HG02610 (cell line): Measurements from ENCODE around the gene SLC13A1.
A peak's percentile ranks its signal among the peaks of the same experiment; 100 is the strongest.

ENCODE experiments used
- ATAC-seq: cut with Tn5 transposase; IDR thresholded peaks from one replicate; pipeline ENCODE4 v1.9.1; 2021; ENCODE audit warnings: mild to moderate bottlenecking, moderate library complexity; ENCODE audit not compliant: unreplicated experiment

The SLC13A1 gene

GRCh38 chr7:123198111-123198510, 1.7 kb downstream of the SLC13A1 start:
- no peak for ATAC-seq

DNA sequence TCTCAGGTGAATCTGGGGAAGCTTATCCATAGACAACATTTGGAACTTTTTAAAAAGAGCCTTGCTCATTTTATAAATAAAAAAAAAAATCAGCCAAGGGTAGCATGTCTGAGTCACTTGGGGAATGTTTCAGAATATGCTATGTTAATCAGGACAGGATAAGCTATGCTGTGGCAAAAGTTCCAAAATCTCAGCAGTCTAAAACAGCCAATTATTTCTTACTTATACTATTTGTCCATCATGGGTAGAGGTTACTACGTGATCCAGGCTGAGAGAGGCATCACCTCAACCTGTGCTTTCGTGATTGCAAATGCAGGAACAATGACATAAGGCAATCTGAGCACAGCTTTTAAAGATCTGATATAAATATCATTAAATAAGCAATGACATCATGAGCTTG, 6.5 kb downstream of the SLC13A1 start:
- no peak for ATAC-seq

GRCh38 chr7:123191132-123191531, 8.6 kb downstream of the SLC13A1 start:
- ATAC-seq: no peak

GRCh38 chr7:123190109-123190831, 9.5 kb downstream of the SLC13A1 start:
- ATAC-seq: peak; percentile 96

DNA sequence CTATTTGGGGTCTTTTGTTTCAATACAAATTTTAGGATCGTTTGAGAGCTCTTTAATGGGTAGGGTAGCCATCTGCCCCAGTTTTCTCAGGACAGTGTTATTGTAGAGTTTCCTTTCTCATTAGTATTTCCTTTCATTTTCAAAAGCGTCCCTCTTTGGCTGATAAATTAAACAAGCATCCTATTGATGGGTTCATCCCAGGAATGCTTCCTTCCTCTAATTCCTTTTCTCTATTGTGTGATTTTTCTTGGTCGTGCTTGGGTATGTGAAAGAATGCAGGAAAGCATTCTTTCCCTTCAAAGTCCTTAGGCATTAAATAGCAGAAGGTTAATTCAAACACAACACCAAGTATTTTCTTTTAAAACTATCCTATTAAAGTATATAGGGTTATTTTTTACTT, 14.0 kb downstream of the SLC13A1 start:
- ATAC-seq: no peak

GRCh38 chr7:123184271-123184670, 15.5 kb downstream of the SLC13A1 start:
- no peak for ATAC-seq

DNA sequence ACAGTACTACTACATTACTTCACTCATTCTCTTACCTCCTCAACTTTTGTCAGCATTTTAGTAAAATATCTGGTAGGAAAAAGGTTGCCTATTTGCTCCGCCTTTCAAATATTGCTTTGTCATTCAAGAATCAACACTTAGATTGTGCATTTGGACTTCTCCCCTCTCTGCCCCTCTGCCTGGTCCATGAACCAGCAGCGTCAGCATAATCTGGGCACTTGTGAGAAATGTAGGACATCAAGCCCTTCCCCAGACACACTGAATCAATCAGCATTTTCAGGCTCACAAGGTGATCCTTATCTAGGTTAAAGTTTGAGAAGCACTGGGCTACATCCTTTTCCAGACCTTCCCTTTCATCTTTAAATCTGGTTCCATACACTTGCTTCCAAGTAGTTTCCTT, 16.3 kb downstream of the SLC13A1 start:
- no peak for ATAC-seq

DNA sequence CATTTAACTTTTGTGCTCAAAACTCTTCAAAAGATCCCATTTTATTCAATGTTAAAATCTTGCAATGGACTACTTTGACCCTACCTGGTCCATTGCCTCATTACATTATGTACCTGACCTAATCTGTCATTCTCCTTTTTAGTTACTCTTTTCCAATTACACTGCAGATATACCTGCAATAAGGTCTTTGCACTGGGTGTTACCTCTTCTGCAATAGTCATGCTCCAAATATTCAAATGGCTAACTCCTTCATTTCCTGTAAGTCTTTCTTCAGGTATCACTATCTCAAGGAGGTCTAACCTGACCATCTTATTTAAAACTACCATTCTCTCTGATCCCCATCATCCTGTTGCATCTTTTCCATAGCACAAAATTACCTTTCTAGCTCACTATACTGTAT, 22.3 kb downstream of the SLC13A1 start:
- no peak for ATAC-seq

DNA sequence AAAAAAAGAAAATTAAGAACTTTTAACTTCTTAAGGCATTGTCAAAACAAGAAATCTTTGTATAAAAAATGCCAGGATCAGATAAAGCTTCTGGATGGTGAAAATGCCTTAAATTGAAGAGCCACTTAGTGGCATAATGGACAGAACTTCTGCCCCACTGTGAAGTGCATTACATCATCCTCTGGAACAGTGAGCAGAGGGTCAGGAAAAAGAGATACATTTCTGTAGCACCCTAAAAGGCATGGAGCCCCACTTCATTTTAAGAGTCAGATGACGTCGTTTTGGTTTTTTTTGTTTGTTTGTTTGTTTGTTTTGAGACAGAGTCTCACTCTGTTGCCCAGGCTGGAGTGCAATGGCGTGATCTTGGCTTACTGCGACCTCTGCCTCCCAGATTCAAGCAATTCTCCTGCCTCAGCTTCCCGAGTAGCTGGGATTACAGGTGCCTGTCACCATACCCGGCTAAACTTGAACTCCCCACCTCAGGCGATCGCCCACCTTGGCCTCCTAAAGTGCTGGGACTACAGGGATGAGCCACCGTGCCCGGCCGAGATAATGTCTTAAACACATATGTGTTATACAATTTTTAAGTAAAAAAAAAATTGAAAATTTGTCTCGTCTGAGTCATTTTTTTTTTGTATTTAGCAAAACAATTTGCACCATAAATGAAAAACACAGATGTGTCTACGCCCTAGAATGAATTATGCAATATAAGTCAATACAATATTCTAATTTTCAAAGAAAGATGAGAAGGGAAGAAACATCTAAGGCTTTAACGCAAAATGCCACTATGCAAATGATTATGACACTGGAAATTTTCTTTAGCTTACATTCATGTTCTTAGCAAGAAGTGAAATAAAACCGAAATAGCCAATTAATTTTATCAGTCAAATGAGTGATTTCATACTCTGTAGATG, 29.2 kb downstream of the SLC13A1 start:
- ATAC-seq: no peak

DNA sequence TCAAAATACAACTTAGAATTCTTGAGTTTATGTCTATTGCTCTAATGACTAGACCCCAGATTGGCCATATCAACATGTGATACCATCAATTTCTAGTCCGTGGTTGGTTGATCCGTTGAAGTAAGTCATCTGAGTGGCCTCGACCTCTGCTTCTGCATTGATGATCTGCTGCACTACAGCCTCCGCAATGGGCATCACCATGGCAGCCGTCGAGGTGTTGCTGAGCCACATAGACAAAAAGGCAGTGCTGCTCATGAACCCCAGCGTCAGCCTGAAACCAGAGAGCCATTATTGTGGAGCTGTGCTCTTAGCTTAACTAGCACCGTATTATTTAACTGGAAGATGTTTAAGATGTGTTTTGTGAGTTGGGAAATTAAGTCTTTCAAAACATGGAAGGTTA, 30.7 kb downstream of the SLC13A1 start:
- ATAC-seq: no peak

DNA sequence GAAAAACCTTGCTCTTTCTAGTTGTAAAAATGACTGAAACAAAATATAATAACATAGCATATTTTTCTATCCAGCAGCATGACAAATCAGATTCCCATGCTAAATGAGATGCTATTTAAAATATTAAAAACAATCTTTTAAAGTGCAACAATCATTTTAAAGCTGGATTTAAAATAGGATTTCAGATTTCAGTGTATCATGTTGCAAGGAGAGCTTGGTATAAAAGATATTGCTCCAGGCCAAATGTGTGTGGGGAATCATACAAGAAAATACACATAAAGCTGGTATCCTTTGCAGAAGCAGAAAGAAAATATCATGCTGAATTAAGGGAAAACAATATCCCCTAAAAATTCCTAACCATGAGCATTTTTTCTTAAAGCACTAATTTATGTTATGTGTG, 42.2 kb downstream of the SLC13A1 start:
- ATAC-seq: no peak

DNA sequence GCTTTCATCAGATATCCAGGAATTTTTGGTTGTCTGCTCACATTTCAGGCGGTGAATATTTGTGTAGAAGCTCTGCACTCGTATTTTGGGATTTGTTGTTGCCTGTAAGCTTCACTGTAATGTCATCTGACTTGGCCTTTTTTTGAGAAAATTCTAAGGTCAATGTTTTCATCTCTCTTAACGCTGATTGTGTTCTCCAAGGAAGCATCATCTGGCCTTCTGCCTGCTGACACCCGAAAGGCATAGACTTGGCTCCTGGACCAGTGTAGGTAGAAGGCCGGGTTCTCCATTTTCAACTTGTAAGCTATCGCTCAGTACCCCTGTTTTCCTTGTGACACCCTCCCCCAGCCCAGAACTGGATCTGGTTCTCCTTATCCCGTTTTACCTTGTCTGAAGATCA, 44.2 kb downstream of the SLC13A1 start:
- ATAC-seq: no peak

DNA sequence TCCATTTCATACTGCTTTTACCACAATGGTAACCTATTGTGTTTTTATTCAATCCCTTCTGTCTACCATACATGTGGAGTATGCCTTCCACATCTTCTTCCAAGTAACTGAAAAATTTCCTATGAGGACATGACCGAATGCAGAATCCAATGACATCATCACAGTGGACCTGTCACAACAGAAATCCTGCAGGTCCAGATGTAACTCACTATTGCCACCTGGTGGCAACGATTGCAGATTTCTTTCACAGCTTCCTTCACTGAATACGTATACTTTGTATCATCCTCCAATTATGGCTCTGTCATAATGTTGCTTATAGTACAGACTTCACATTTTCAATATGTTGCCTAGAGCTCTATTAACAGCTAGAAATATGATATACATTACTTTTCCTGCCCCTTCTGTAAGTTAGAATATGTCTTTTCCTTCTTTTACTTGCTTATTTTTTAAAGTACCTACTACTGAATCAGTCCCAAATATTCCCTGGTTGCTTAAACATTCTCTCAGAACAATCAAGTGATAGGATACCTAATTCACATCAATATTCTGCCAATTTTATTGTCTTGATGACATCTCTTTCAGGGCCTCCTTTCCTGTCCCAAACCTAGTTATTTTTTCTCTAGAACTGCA, 45.4 kb downstream of the SLC13A1 start:
- peak; percentile 96 for ATAC-seq

DNA sequence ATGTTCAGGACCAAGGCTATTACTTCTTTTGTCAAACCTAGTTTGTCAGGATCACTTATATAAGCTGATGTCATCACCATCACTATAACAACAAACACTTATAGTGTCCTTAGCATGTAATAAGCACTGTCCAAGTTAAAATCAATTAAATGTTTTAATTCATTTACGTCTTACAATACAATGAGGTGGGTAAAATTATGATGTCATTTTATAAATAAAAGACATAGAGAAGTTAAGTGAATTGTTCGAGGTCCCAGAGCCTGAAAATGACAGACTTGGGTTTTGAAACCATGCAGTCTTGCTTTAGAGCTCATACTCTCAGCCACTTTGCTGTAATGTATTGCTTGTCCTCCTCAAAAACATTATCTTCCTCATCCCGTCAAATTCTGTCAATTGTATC, 48.3 kb downstream of the SLC13A1 start:
- ATAC-seq: no peak

- no peak for ATAC-seq
These were observed 51.0 kb downstream of the SLC13A1 start for GRCh38 chr7:123148813-123149212.

DNA sequence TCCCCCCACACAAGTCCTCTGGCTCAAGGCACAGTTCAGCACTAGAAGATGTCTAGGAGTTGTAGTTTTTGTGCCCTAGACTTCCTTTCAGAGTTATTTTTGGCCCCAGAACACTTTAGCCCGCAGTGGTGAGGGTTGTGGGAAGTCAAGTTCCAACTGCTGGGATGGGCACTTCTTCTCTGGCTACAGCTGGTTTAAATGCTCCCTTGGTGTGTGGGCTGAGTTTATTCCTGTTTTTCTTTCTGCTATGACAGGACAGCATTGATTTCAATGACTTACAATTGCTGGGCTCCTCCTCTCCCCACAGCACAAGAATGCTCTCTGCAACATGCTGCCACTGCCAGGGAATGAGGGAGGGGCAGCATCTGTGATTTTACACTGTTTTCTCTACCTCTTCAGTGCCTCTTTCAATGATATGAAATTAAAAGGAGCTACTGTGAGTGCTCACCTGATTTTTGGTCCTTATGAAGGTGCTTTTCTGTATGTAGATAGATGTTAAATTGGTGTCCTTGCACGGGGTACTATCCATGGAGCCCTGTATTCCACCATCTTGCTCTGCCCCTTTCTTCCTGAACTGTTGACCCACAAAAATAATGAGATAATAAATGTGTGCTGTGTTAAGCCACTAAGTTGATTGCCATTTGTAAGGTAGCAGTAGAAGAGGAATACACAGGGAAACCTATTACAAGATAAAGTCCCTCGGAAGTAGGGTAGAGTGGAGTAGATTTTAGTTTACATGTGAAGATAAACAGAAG, 56.3 kb downstream of the SLC13A1 start:
- no peak for ATAC-seq

DNA sequence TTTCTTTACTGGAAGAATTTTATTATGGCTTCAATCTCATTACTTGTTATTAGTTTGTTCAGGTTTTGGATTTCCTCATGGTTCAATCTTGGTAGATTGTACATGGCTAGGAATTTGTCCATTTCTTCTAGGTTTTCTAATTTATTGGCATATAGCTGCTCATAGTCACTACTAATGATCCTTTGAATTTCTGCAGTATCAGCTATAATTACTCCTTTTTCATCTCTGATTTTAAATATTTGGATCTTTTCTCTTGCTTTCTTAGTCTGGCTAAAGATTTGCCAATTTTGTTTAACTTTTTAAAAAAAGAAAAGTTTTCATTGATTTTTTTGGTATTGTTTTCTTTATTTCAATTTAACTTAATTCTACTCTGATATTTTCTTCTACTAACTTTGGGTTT, 59.2 kb downstream of the SLC13A1 start:
- ATAC-seq: no peak

DNA sequence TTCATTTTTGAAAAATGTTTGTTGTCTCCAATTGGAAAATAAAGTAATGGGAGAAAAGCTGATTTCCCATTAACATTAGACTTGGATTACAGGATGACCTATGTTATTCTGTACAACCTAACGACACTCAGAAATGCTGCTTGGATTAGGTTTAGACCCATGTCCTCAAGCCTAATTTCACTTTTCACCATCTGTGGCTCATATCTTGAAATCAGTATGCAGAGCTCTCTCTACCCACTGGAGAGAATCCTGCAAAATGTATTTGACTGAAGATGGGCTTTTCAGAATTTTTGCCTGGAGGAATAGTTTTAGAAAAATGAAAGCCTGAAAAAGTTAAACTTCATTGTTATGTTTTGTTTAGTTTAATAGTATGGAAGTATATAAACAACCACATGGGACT, 63.8 kb downstream of the SLC13A1 start:
- no peak for ATAC-seq

GRCh38 chr7:123133924-123134323, 65.8 kb downstream of the SLC13A1 start:
- ATAC-seq: no peak

GRCh38 chr7:123131961-123132360, 67.8 kb downstream of the SLC13A1 start:
- ATAC-seq: no peak

- ATAC-seq: no peak
These were observed 68.2 kb downstream of the SLC13A1 start for GRCh38 chr7:123131556-123131955.
